GM06990 (cell line): Measurements from ENCODE around the gene DBF4B.

Experiments
- DNase-seq: peaks from one replicate; pipeline ENCODE4 v3.0.0-alpha.2; 2011; ENCODE audit not compliant: insufficient read length; ENCODE audit errors: extremely low read depth
- H3K27me3 ChIP-seq: replicated peaks from 2 replicates; pipeline ENCODE4 v1.6.0; 2011; ENCODE audit warnings: low read length; ENCODE audit not compliant: control insufficient read depth, insufficient read depth
- H3K36me3 ChIP-seq: 2 replicates; pipeline ENCODE4 v1.5.1; 2011; ENCODE audit warnings: low read length; ENCODE audit not compliant: control insufficient read depth, insufficient read depth
- H3K4me3 ChIP-seq: replicated peaks from 2 replicates; pipeline ENCODE4 v1.5.1; 2011; ENCODE audit warnings: low read depth, mild to moderate bottlenecking, control low read depth, low read length
- TF ChIP-seq, protein P1 (sequence below): IDR thresholded peaks from 2 replicates; pipeline ENCODE4 v1.5.1; 2011; ENCODE audit warnings: low read length, control low read depth, mild to moderate bottlenecking, inconsistent platforms; ENCODE audit not compliant: insufficient read depth, poor library complexity, severe bottlenecking

The DBF4B gene

DNA sequence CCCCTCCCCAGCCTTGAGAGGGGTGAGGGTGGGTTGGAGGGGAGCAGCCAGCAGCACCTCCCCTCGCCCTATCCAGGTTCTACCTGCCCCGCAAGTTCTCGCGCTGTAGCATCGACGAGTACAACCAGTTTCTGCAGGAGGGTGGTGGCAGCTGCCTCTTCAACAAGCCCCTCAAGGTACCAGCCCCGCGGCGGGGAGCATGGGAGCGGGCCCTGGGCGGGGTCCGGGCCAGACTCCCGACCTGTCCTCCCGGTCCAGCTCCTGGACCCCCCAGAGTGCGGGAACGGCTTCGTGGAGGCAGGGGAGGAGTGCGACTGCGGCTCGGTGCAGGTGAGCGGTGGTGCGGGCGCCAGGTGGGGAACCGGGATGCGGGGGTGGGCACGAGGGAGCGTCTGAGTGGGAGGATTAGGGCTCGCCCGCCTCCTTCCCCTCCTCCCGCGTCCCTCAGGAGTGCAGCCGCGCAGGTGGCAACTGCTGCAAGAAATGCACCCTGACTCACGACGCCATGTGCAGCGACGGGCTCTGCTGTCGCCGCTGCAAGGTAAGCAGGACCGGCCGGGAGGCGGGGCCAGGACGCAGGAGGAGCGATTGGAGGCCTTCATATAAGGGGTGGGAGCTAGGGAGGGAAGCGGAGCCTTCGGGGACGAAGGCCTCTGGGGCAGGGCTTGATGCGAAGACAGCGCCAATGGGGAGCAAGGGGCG lies 66.8 kb downstream of the DBF4B start:
- DNase-seq: peak; percentile 95
- Histone ChIP-seq H3K36me3 (no peaks in the 10 kb centered on the region), H3K27me3 (peaks cover 2% of the 10 kb centered on the region; the same call in 1 of the 2 replicates), H3K4me3 (peak overlapping the region; percentile 72)
- TF ChIP-seq, protein P1, sequence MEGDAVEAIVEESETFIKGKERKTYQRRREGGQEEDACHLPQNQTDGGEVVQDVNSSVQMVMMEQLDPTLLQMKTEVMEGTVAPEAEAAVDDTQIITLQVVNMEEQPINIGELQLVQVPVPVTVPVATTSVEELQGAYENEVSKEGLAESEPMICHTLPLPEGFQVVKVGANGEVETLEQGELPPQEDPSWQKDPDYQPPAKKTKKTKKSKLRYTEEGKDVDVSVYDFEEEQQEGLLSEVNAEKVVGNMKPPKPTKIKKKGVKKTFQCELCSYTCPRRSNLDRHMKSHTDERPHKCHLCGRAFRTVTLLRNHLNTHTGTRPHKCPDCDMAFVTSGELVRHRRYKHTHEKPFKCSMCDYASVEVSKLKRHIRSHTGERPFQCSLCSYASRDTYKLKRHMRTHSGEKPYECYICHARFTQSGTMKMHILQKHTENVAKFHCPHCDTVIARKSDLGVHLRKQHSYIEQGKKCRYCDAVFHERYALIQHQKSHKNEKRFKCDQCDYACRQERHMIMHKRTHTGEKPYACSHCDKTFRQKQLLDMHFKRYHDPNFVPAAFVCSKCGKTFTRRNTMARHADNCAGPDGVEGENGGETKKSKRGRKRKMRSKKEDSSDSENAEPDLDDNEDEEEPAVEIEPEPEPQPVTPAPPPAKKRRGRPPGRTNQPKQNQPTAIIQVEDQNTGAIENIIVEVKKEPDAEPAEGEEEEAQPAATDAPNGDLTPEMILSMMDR: no peak

- no peak for DNase-seq
- Histone ChIP-seq H3K36me3 (no peaks in the 10 kb centered on the region), H3K27me3 (peaks cover 2% of the 10 kb centered on the region; the same call in 1 of the 2 replicates), H3K4me3 (peak overlapping the region; percentile 72)
- TF ChIP-seq, protein P1: no peak
Observed at GRCh38 chr17:44775838-44776621, 67.6 kb downstream of the DBF4B start.

DNA sequence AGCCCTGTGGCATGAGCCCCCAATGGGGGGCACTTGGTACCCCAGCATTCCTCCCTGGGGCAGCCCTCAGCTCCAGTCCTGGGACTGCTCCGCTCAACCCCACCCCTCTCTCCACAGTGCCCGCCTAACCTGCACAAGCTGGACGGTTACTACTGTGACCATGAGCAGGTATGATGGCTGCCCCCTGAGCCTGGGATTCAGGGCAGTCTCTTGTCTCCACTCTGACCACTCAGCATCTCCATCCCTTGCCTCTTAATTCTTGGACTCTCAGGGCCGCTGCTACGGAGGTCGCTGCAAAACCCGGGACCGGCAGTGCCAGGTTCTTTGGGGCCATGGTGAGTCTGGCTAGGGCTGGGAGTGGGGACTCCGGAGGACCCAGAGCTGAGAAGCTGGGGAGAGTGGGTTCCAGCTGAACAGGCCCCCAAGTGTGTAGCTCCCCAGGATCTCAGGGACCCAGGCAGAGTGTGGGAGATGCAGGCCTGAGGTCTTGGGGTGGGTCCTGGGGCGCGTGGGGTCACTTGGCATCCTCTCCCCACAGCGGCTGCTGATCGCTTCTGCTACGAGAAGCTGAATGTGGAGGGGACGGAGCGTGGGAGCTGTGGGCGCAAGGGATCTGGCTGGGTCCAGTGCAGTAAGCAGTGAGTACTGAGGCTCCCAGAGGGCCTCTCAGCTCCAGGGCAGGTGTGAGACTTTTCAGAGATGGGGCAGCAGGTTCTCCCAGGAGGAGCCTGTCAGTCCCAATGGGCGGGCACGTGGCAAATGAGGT lies 68.3 kb downstream of the DBF4B start:
- Histone ChIP-seq H3K36me3 (no peaks in the 10 kb centered on the region), H3K4me3 (no peak overlapping the region), H3K27me3 (no peaks in the 10 kb centered on the region; the same call in 1 of the 2 replicates)
- no peak for DNase-seq
- TF ChIP-seq, protein P1: no peak

DNA sequence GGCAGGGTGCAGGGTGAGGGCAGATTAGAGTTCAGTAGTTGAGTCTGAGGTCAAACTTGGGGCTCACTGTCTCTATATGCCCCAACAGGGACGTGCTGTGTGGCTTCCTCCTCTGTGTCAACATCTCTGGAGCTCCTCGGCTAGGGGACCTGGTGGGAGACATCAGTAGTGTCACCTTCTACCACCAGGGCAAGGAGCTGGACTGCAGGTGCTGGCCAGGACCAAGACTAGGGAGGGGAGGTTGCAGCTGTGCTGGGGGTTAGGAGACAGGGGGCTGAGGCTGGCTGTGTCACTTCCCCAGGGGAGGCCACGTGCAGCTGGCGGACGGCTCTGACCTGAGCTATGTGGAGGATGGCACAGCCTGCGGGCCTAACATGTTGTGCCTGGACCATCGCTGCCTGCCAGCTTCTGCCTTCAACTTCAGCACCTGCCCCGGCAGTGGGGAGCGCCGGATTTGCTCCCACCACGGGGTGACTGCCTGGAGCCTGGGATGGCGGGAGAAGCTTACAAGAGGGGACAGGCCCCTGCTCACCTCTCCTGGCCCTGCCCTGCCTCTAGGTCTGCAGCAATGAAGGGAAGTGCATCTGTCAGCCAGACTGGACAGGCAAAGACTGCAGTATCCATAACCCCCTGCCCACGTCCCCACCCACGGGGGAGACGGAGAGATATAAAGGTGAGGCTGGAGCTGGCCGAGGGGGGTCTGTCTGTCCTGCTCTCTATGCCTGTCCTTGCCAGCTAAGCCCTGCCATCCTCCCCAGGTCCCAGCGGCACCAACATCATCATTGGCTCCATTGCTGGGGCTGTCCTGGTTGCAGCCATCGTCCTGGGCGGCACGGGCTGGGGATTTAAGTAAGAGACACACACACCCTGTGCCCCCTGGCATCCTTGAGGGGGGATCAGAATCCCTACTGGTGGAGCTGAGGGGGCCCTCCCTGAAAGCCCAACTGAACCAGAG lies 69.2 kb downstream of the DBF4B start:
- TF ChIP-seq, protein P1: no peak
- DNase-seq: no peak
- no peaks in the 10 kb centered on the region; the same call in 1 of the 2 replicates for H3K27me3 ChIP-seq
- H3K36me3 ChIP-seq: no peaks in the 10 kb centered on the region
- H3K4me3 ChIP-seq: no peak overlapping the region
